KOPT-K1 (cell line): ENCODE measurements around the gene DNAH9.

Experiments used
- H3K27ac ChIP-seq: fragments of 200-600 bp; sonication (generic); 2 replicates; pipeline ENCODE4 v1.5.1; 2016; ENCODE audit warnings: antibody characterized with exemption, mild to moderate bottlenecking, low read depth, low read length; ENCODE audit not compliant: poor library complexity, severe bottlenecking
- H3K36me3 ChIP-seq: fragments of 200-600 bp; sonication (generic); 2 replicates; pipeline ENCODE4 v1.5.1; 2017; ENCODE audit warnings: antibody characterized with exemption, mild to moderate bottlenecking, low read length, moderate library complexity; ENCODE audit not compliant: insufficient read depth
- H3K9me3 ChIP-seq: fragments of 200-600 bp; sonication (generic); 2 replicates; pipeline ENCODE4 v1.5.1; 2017; ENCODE audit warnings: antibody characterized with exemption, low read length, mild to moderate bottlenecking; ENCODE audit not compliant: insufficient read depth, poor library complexity, severe bottlenecking

Gene DNAH9

GRCh38 chr17:11855306-11855705, 257.0 kb downstream of the DNAH9 start:
- Histone ChIP-seq H3K36me3 (no peaks in the 10 kb centered on the region), H3K9me3 (no peaks in the 10 kb centered on the region), H3K27ac (no peak overlapping the region)

DNA sequence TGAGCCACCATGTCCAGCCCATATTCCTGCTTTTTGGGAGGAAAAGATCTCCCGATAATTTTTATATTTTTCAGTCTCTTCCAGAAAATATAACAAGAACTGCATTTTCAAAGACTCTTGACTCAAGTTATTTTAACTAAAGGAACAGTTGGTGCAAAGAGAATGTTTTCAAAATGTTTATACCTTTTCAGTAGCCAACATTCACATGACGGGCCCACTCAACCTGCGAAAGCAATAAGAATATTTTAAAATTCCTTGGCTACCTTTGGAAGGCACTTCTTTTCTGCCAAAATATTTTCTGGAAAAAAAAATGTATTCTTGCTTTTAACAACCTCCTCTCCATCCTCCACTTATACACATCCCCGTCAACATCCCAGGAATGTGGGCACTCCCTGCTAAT, 258.7 kb downstream of the DNAH9 start:
- Histone ChIP-seq H3K36me3 (no peaks in the 10 kb centered on the region), H3K27ac (no peak overlapping the region)

DNA sequence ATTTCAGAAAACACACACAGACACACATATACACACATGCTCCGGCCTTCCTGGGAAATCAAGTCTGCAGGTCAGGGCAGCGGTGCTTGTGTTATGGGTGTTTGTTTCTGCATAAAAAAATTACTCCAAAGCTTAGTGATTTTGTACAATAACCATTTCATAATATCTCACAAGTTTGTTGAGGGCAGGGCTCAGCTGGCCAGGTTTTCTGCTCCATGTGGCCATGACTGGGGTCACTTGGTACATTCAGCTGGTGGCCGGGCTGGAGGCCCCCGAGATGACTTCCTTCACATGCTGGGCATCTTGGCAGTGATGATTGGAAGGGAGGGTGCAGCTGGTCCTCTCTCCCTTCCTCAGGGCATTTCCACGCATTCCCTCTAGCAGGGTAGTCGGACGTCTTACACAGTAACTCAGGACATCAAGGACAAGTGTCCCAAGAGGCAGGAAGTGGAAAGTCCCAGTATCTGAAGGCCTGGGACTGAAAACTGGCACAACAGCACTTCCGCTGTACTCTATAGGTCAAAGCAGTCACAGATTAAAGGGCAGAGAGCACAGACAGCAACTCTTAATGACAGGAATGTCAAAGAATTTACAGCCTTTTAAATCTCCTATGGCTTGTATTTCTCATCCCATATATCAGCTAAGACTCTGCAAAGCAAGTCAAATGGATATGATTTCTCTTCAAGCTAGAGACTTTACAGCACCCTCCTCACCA, 271.6 kb downstream of the DNAH9 start:
- Histone ChIP-seq H3K36me3 (no peaks in the 10 kb centered on the region), H3K9me3 (no peaks in the 10 kb centered on the region), H3K27ac (no peak overlapping the region)

More for the DNA sequence above, 258.7 kb downstream of the DNAH9 start:
- no peaks in the 10 kb centered on the region for H3K9me3 ChIP-seq

DNA sequence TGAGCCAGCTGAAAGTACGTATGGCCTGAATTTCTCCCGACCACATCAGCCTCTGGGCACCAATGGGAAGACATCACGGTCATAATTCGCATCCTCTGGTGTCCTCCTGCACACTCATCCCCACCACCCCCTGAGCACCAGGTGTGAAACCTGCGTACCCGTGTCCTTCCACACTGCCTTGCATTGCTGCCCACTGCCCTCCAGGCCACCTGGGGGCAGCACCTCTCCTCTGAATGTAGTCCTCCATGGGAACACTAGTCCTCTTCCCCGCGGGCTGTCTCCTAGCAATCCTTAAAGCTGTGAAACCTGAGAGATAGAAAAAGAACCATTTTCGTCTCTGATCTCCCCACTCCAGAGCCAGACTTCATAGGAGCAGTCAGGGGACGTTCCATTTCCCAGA, 273.5 kb downstream of the DNAH9 start:
- H3K36me3 ChIP-seq: no peaks in the 10 kb centered on the region
- no peaks in the 10 kb centered on the region for H3K9me3 ChIP-seq
- H3K27ac ChIP-seq: no peak overlapping the region

GRCh38 chr17:11874756-11875155, 276.5 kb downstream of the DNAH9 start:
- H3K9me3 ChIP-seq: no peaks in the 10 kb centered on the region
- H3K27ac ChIP-seq: no peak overlapping the region
- H3K36me3 ChIP-seq: no peaks in the 10 kb centered on the region

DNA sequence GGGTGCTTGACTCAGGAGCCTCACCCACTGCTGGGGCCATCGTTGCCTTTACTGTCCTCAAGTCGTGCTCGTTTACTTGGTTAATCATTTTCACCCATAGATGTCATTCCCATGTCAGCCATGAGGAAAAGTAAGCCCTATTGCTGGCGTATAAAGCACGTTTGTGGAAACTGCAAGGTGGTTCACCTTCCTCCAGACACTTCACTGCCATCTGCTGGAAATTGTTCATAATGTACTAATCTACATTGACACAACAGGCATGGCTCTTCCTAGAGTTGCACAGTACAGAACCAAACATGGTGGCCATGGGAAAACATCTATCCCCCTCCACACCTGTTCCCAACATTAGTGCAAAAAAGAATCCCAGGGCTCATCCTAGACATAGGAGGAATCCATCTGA, 282.4 kb downstream of the DNAH9 start:
- no peaks in the 10 kb centered on the region for H3K36me3 ChIP-seq
- H3K27ac ChIP-seq: no peak overlapping the region
- H3K9me3 ChIP-seq: no peaks in the 10 kb centered on the region

DNA sequence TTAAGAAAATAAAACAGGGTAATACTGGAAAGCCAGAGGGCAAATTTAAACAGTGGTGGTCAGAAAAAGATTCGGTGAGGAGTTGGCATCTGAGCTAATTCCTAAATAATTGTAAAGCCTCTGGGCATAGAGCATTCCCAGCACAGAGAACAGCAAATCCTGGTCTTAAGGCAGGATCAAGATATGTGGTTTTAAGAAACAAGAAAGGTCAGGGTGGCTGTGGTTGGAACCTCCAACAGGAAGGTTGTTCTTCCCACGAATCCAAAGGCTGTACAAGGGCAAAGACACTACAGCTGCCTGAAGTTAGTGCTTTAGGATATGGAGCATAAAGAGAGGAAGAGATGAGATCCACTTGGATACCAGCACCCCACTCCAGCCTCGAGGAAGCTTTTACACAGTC, 284.4 kb downstream of the DNAH9 start:
- H3K27ac ChIP-seq: no peak overlapping the region
- H3K36me3 ChIP-seq: no peaks in the 10 kb centered on the region

GRCh38 chr17:11885051-11885450, 286.8 kb downstream of the DNAH9 start:
- Histone ChIP-seq H3K9me3 (no peaks in the 10 kb centered on the region), H3K27ac (no peak overlapping the region), H3K36me3 (no peaks in the 10 kb centered on the region)

More for the DNA sequence above, 284.4 kb downstream of the DNAH9 start:
- no peaks in the 10 kb centered on the region for H3K9me3 ChIP-seq

GRCh38 chr17:11889266-11889665, 291.0 kb downstream of the DNAH9 start:
- Histone ChIP-seq H3K9me3 (no peaks in the 10 kb centered on the region), H3K36me3 (no peaks in the 10 kb centered on the region), H3K27ac (no peak overlapping the region)

- Histone ChIP-seq H3K36me3 (no peaks in the 10 kb centered on the region), H3K27ac (no peak overlapping the region), H3K9me3 (no peaks in the 10 kb centered on the region)
These were observed 295.6 kb downstream of the DNAH9 start for GRCh38 chr17:11893862-11894261.

GRCh38 chr17:11896199-11896598, 297.9 kb downstream of the DNAH9 start:
- Histone ChIP-seq H3K9me3 (no peaks in the 10 kb centered on the region), H3K36me3 (no peaks in the 10 kb centered on the region), H3K27ac (no peak overlapping the region)

GRCh38 chr17:11898526-11899235, 300.4 kb downstream of the DNAH9 start:
- H3K36me3 ChIP-seq: no peaks in the 10 kb centered on the region
- no peak overlapping the region for H3K27ac ChIP-seq
- H3K9me3 ChIP-seq: no peaks in the 10 kb centered on the region

- Histone ChIP-seq H3K36me3 (no peaks in the 10 kb centered on the region), H3K9me3 (no peaks in the 10 kb centered on the region), H3K27ac (no peak overlapping the region)
These were observed 301.3 kb downstream of the DNAH9 start for GRCh38 chr17:11899537-11899942.

- Histone ChIP-seq H3K36me3 (no peaks in the 10 kb centered on the region), H3K27ac (no peak overlapping the region), H3K9me3 (no peaks in the 10 kb centered on the region)
These were observed 301.8 kb downstream of the DNAH9 start for GRCh38 chr17:11900041-11900476.

DNA sequence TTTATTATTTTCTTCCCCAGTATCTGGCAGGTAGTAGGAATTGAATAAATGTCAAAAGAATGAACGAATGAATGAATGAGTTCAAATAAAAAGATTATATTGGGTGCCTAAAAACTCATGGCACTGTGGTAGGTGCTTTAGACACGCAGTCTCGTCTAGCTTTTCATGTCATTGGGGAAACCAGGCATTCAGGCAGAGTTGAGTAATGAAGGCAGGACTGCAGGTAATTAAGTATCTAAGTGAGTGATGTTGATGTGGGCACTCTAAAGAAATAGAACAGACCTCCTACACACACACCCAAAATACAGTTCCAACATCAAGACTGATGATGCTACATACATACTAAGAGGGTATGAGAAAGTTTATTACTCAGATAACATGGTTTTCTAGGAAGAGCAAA, 302.4 kb downstream of the DNAH9 start:
- no peak overlapping the region for H3K27ac ChIP-seq
- no peaks in the 10 kb centered on the region for H3K36me3 ChIP-seq
- no peaks in the 10 kb centered on the region for H3K9me3 ChIP-seq

GRCh38 chr17:11901931-11902330, 303.7 kb downstream of the DNAH9 start:
- Histone ChIP-seq H3K9me3 (no peaks in the 10 kb centered on the region), H3K27ac (no peak overlapping the region), H3K36me3 (no peaks in the 10 kb centered on the region)
